Endothelial cell of umbilical vein (primary cell): Measurements from ENCODE around the gene KRT76. TPM values are rescaled to one million over a fixed set of nuclear protein-coding genes. Genes with fewer than 3 reads are reported as not detected.

Experiments
- BruUV-seq: library from RNA; stranded (reverse); fragments of 400-500 nt; replicated peaks from 2 replicates; lab custom pipeline; 2021; lab: Mats Ljungman, UMichigan
- CTCF ChIA-PET: fragments of 300-600, 350-600 bp; sonication (Branson Sonifier 250); formaldehyde crosslinking; loops from one replicate; lab custom pipeline; 2021; ENCODE audit warnings: antibody characterized with exemption, inconsistent platforms; lab: Charles Lee
- POLR2A ChIA-PET: fragments of 300-600, 350-600 bp; sonication (Branson Sonifier 250); formaldehyde crosslinking; loops from one replicate; lab custom pipeline; 2021; ENCODE audit warnings: antibody characterized with exemption, inconsistent platforms; lab: Charles Lee
- DNase-seq: peaks from one replicate; pipeline ENCODE4 v3.0.0-alpha.2; 2011; ENCODE audit warnings: low read depth, low spot score
- FAIRE-seq: peaks from 2 replicates; lab custom pipeline; 2011; peaks lifted over from hg19 to GRCh38; lab: Jason Lieb, UNC
- H2AFZ ChIP-seq: 2 replicates; pipeline ENCODE4 v1.6.0; 2012; ENCODE audit warnings: low read depth, low read length, control low read depth, inconsistent platforms
- H3K27ac ChIP-seq: 2 replicates; pipeline ENCODE4 v1.5.1; 2011; ENCODE audit warnings: low read depth, mild to moderate bottlenecking, control low read depth, low read length, moderate library complexity; ENCODE audit not compliant: insufficient read depth
- H3K27me3 ChIP-seq, 2 experiments: 2 replicates each; pipeline versions ENCODE4 v1.6.0 to v1.6.1; 2011; ENCODE audit warnings: low read length in 2 of 2, mixed read lengths in 1 of 2; ENCODE audit not compliant: control insufficient read depth in 2 of 2, insufficient read depth in 2 of 2
- H3K36me3 ChIP-seq, 2 experiments: 2 replicates in 1 of 2; 3 replicates in 1 of 2; pipeline ENCODE4 v1.5.1; 2011; ENCODE audit warnings: low read length in 2 of 2, mild to moderate bottlenecking in 1 of 2, moderate library complexity in 1 of 2; ENCODE audit not compliant: control insufficient read depth in 2 of 2, insufficient read depth in 2 of 2; ENCODE audit errors: extremely low read depth in 1 of 2
- H3K4me1 ChIP-seq: 3 replicates; pipeline ENCODE4 v1.5.1; 2011; ENCODE audit warnings: mild to moderate bottlenecking, low read length; ENCODE audit not compliant: control insufficient read depth, insufficient read depth; ENCODE audit errors: extremely low read depth
- H3K4me2 ChIP-seq: 2 replicates; pipeline ENCODE4 v1.6.1; 2011; ENCODE audit warnings: low read length, control low read depth, mixed read lengths; ENCODE audit not compliant: insufficient read depth
- H3K4me3 ChIP-seq, 3 experiments: fragments of 200-600 bp in 1 of 3; sonication (generic), shearing (Covaris generic) in 1 of 3; replicated peaks in 1 of 3; 2 replicates each; pipeline ENCODE4 v1.5.1; 2011 to 2016; ENCODE audit warnings: control low read depth in 3 of 3, low read length in 3 of 3, mild to moderate bottlenecking in 2 of 3, inconsistent platforms in 1 of 3, low read depth in 1 of 3, moderate library complexity in 1 of 3; ENCODE audit not compliant: insufficient read depth in 1 of 3
- H3K79me2 ChIP-seq: 2 replicates; pipeline ENCODE4 v1.6.0; 2012; ENCODE audit warnings: low read length, inconsistent platforms; ENCODE audit not compliant: control insufficient read depth, insufficient read depth
- H3K9ac ChIP-seq: replicated peaks from 2 replicates; pipeline ENCODE3; 2011; ENCODE audit warnings: low read length, control low read depth; ENCODE audit not compliant: insufficient read depth; ENCODE audit errors: extremely low read depth
- H3K9me1 ChIP-seq: replicated peaks from 3 replicates; pipeline ENCODE4 v1.6.0; 2011; ENCODE audit warnings: mild to moderate bottlenecking, low read length; ENCODE audit not compliant: control insufficient read depth, insufficient read depth; ENCODE audit errors: extremely low read depth
- H3K9me3 ChIP-seq: replicated peaks from 2 replicates; pipeline ENCODE4 v1.5.1; 2012; ENCODE audit warnings: low read length, inconsistent platforms; ENCODE audit not compliant: control insufficient read depth, insufficient read depth
- H4K20me1 ChIP-seq: replicated peaks from 2 replicates; pipeline ENCODE3; 2011; ENCODE audit warnings: mild to moderate bottlenecking, low read length; ENCODE audit not compliant: control insufficient read depth, insufficient read depth; ENCODE audit errors: extremely low read depth
- MYC ChIP-seq: IDR thresholded peaks from one replicate; pipeline ENCODE4 v1.6.1; 2011; ENCODE audit warnings: mild to moderate bottlenecking, low read depth, low read length
- POLR2AphosphoS5 ChIP-seq: IDR thresholded peaks from 2 replicates; pipeline ENCODE4 v1.6.1; 2012; ENCODE audit warnings: low read depth, mild to moderate bottlenecking, control low read depth, low read length, moderate library complexity; ENCODE audit not compliant: insufficient read depth
- dilution Hi-C: fragments of 300-500 bp; cut with MboI; formaldehyde crosslinking; loops from one replicate; pipeline ENCODE4 v1.15.0; 2019; ENCODE audit warnings: low sequenced_read_pairs; ENCODE audit not compliant: extremely low pct_ligation_motif_present
- intact Hi-C: fragments of 100-400 bp; cut with micrococcal nuclease; formaldehyde crosslinking; loops from one replicate; pipeline ENCODE4 v1.10.0; 2022
- polyA plus RNA-seq, 4 experiments: library from polyadenylated mRNA; depleted of rRNA in 3 of 4; stranded (reverse) in 3 of 4; unstranded in 1 of 4; fragments of >200 nt; gene quantifications; 2 replicates each; pipeline versions ENCODE4 v1.2.1 to v1.2.3, GENCODE V29; 2011 to 2012; ENCODE audit warnings: missing spikeins in 1 of 4
- total RNA-seq: library from RNA; stranded (reverse); gene quantifications from 2 replicates; pipeline ENCODE4 v1.2.3, GENCODE V29; 2021

Gene KRT76
- total and polyA plus RNA-seq, 2 donors (not counting 3 experiments of a cell fraction or from before 2014, with no cell fraction given) = not detected

- Histone ChIP-seq H3K4me3 (no peak overlapping the region), H3K36me3 (no peaks in the 10 kb centered on the region), H3K4me2 (no peak overlapping the region), H3K9ac (no peak overlapping the region), H3K9me3 (no peaks in the 10 kb centered on the region), H3K4me1 (no peaks in the 10 kb centered on the region), H2AFZ (no peak overlapping the region), H3K9me1 (no peaks in the 10 kb centered on the region), H4K20me1 (no peaks in the 10 kb centered on the region), H3K27me3 (no peaks in the 10 kb centered on the region), H3K79me2 (no peaks in the 10 kb centered on the region), H3K27ac (no peak overlapping the region)
- ChIA-PET POLR2A (no interaction called here), CTCF (interaction anchor here (0.8 kb wide), 1 partner anchor 138 kb away, joined by 3 read pairs; no protein-coding TSS in a partner anchor)
- intact Hi-C loops (no loop called here), dilution Hi-C loops (no loop called here)
- BruUV-seq = no TSS peak
- no peak for TF ChIP-seq MYC
- no peak for FAIRE-seq
- DNase-seq = no peak
Measured at GRCh38 chr12:52727037-52727436, 50.1 kb downstream of the KRT76 start.

DNA sequence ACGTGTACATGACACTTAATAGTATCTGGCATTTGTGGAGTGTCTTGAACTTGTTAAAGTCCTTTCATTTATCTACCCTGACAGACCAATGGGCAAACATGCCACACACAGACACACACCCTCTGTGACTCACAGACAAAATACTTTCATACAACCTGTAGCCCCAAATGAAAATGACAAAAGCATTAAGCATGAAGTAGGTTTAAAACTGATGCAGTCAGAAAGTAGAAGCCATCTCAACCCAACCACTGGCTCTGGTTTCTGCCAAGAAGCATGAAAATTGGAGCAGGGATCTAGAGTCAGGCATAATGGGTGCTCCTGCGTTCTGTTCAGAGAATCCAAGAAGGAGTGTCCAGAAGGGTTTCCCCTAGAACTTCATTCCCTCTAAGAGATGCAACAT is 50.7 kb downstream of the KRT76 start:
- FAIRE-seq (no peak), DNase-seq (no peak)
- Histone ChIP-seq H3K9ac (no peak overlapping the region), H3K4me3 (no peak overlapping the region), H4K20me1 (no peaks in the 10 kb centered on the region), H3K9me1 (no peaks in the 10 kb centered on the region), H2AFZ (no peak overlapping the region), H3K9me3 (no peaks in the 10 kb centered on the region), H3K4me1 (no peaks in the 10 kb centered on the region), H3K79me2 (no peaks in the 10 kb centered on the region), H3K4me2 (no peak overlapping the region), H3K27me3 (no peaks in the 10 kb centered on the region), H3K27ac (no peak overlapping the region), H3K36me3 (no peaks in the 10 kb centered on the region)
- CTCF ChIA-PET = interaction anchor here (0.8 kb wide), 1 partner anchor 139 kb away, joined by 3 read pairs; no protein-coding TSS in a partner anchor
- TF ChIP-seq POLR2AphosphoS5 = no peak
- dilution Hi-C loops (no loop called here), intact Hi-C loops (no loop called here)
- BruUV-seq = no TSS peak
- POLR2A ChIA-PET = no interaction called here
